HL-60 (cell line): ENCODE results near the gene SLC22A17.

Source experiments
- GABPA ChIP-seq: IDR thresholded peaks from 2 replicates; pipeline ENCODE4 v1.6.1; 2012; ENCODE audit warnings: low read depth
- POLR2AphosphoS5 ChIP-seq: IDR thresholded peaks from 2 replicates; pipeline ENCODE4 v1.6.1; 2012; ENCODE audit warnings: low read depth
- TF ChIP-seq, protein P1 (sequence below): IDR thresholded peaks from one replicate; pipeline ENCODE4 v1.5.1; 2011; ENCODE audit warnings: low read length, control low read depth, inconsistent platforms; ENCODE audit not compliant: insufficient read depth

GRCh38 chr14:23349156-23349845, 3.4 kb downstream of the SLC22A17 start:
- TF ChIP-seq, protein P1, sequence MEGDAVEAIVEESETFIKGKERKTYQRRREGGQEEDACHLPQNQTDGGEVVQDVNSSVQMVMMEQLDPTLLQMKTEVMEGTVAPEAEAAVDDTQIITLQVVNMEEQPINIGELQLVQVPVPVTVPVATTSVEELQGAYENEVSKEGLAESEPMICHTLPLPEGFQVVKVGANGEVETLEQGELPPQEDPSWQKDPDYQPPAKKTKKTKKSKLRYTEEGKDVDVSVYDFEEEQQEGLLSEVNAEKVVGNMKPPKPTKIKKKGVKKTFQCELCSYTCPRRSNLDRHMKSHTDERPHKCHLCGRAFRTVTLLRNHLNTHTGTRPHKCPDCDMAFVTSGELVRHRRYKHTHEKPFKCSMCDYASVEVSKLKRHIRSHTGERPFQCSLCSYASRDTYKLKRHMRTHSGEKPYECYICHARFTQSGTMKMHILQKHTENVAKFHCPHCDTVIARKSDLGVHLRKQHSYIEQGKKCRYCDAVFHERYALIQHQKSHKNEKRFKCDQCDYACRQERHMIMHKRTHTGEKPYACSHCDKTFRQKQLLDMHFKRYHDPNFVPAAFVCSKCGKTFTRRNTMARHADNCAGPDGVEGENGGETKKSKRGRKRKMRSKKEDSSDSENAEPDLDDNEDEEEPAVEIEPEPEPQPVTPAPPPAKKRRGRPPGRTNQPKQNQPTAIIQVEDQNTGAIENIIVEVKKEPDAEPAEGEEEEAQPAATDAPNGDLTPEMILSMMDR = no peak
- TF ChIP-seq POLR2AphosphoS5 (no peak), GABPA (no peak)
